ENCODE data around the gene CIT.
A peak's percentile ranks its signal among the peaks of the same experiment; 100 is the strongest.
"Not testable (repeated sequence)": the region's sequence is repeated elsewhere in the genome, so short reads cannot be mapped to it uniquely, and the experiment has no call there.

Gene CIT

GRCh38 chr12:119672194-119672593, 204.9 kb downstream of the CIT start:
- no peak for DNase-seq

GRCh38 chr12:119671070-119671469, 206.1 kb downstream of the CIT start:
- no peak for DNase-seq

GRCh38 chr12:119669744-119670472, 207.2 kb downstream of the CIT start:
- no peak for DNase-seq

GRCh38 chr12:119668324-119668841, 208.7 kb downstream of the CIT start:
- DNase-seq, result no peak

- DNase-seq, result peak; percentile 94
Measured at GRCh38 chr12:119667577-119668323, 209.4 kb downstream of the CIT start, which contains the start of gene PRKAB1. Gene PRKAB1 (plus strand): TSS chr12:119668133. CDS start chr12:119668245, 112 bp downstream.

- DNase-seq, result no peak
Measured at GRCh38 chr12:119666900-119667576, 210.1 kb downstream of the CIT start.

- no peak for DNase-seq
Measured at GRCh38 chr12:119666226-119666795, 210.8 kb downstream of the CIT start.

- no peak for DNase-seq
Measured at GRCh38 chr12:119665164-119665929, 211.8 kb downstream of the CIT start.

GRCh38 chr12:119664642-119665041, 212.5 kb downstream of the CIT start:
- no peak for DNase-seq

- DNase-seq, result no peak
Measured at GRCh38 chr12:119661882-119662281, 215.2 kb downstream of the CIT start.

- no peak for DNase-seq
Measured at GRCh38 chr12:119660076-119660475, 217.0 kb downstream of the CIT start.

GRCh38 chr12:119659289-119659897, 217.7 kb downstream of the CIT start:
- DNase-seq, result no peak

- DNase-seq, result not testable (repeated sequence)
Measured at GRCh38 chr12:119658166-119658565, 219.0 kb downstream of the CIT start.

- DNase-seq, result not testable (repeated sequence)
Measured at GRCh38 chr12:119657001-119657400, 220.1 kb downstream of the CIT start.

GRCh38 chr12:119652665-119653064, 224.5 kb downstream of the CIT start:
- DNase-seq, result no peak

- DNase-seq, result no peak
Measured at GRCh38 chr12:119649202-119649808, 227.8 kb downstream of the CIT start.

GRCh38 chr12:119645535-119646059, 231.5 kb downstream of the CIT start:
- no peak for DNase-seq

- DNase-seq, result no peak
Measured at GRCh38 chr12:119644930-119645329, 232.2 kb downstream of the CIT start.

- no peak for DNase-seq
Measured at GRCh38 chr12:119642986-119643385, 234.1 kb downstream of the CIT start.
